22Rv1 (cell line): ENCODE data around the gene LYZL6.

Experiments used
- ZFX ChIP-seq: fragments of 450-650 bp; IDR thresholded peaks from 2 replicates; pipeline ENCODE4 v1.6.1; 2017; ENCODE audit warnings: antibody characterized with exemption, borderline replicate concordance
- TF ChIP-seq, protein P1 (sequence below): fragments of 450-650 bp; IDR thresholded peaks from 2 replicates; pipeline ENCODE4 v1.5.1; 2017; ENCODE audit warnings: mild to moderate bottlenecking

DNA sequence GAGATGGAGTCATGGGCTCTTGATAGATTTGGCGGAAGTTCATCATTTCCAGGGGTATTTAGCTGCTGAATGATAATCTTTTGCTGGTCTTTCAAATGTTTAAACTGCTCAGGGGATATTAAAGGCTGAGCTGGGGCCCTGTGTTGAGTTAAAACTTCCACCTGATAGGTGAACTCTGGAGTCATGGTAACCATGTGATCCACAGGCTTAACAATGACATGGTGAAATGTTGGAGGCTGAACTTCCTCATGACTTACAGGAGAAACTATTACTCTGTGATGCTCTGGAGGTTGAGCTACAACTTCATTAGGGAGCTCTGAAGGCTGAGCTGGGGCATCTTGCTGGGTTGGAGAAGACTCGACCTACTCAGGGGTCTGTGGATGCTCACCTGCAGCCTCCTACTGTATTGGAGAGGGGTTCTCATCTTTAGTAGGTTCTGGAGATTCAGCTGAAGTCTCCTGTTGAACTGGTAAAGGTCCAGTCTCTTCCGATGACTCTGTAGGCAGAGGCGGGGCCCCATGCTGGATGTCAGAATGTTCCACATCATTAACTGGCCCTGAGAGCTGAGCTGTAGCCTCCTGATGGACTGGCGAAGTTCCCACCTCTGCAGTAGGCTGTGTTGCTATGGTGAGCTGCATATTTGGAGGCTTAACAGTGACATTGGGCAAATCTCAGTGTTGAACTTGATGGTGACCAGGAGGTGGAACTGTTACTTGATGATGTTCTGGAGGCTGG is 37.2 kb downstream of the LYZL6 start:
- TF ChIP-seq, protein P1, sequence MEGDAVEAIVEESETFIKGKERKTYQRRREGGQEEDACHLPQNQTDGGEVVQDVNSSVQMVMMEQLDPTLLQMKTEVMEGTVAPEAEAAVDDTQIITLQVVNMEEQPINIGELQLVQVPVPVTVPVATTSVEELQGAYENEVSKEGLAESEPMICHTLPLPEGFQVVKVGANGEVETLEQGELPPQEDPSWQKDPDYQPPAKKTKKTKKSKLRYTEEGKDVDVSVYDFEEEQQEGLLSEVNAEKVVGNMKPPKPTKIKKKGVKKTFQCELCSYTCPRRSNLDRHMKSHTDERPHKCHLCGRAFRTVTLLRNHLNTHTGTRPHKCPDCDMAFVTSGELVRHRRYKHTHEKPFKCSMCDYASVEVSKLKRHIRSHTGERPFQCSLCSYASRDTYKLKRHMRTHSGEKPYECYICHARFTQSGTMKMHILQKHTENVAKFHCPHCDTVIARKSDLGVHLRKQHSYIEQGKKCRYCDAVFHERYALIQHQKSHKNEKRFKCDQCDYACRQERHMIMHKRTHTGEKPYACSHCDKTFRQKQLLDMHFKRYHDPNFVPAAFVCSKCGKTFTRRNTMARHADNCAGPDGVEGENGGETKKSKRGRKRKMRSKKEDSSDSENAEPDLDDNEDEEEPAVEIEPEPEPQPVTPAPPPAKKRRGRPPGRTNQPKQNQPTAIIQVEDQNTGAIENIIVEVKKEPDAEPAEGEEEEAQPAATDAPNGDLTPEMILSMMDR: no peak
- TF ChIP-seq ZFX: no peak
